ENCODE results near the gene PPIG.

DNA sequence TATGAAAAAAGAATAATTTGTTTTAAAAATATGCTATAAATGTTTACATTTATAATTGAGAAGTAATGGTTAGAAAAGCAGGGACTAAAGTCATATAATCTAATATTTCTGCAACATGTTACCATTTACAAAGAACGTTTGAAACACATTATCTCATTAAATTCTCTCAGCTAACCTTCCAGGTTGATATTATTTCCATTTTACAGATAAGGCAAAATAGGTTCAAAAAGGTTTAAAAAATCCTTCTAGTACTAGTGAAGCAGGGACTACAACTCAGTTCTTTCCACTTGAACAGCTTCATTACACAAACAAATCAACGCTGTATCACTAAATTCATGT is 11.4 kb upstream of the PPIG start:
- TF ChIP-seq POLR2AphosphoS5 (IDR thresholded peaks at IDR 0.05), result no peak
- TF ChIP-seq, protein P1, sequence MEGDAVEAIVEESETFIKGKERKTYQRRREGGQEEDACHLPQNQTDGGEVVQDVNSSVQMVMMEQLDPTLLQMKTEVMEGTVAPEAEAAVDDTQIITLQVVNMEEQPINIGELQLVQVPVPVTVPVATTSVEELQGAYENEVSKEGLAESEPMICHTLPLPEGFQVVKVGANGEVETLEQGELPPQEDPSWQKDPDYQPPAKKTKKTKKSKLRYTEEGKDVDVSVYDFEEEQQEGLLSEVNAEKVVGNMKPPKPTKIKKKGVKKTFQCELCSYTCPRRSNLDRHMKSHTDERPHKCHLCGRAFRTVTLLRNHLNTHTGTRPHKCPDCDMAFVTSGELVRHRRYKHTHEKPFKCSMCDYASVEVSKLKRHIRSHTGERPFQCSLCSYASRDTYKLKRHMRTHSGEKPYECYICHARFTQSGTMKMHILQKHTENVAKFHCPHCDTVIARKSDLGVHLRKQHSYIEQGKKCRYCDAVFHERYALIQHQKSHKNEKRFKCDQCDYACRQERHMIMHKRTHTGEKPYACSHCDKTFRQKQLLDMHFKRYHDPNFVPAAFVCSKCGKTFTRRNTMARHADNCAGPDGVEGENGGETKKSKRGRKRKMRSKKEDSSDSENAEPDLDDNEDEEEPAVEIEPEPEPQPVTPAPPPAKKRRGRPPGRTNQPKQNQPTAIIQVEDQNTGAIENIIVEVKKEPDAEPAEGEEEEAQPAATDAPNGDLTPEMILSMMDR (IDR thresholded peaks at IDR 0.05), result no peak
- TF ChIP-seq POLR2A (IDR thresholded peaks at IDR 0.05), result no peak

Measured in suprapubic skin (tissue), 4 donors.